ENCODE measurements around the gene ATG4B.

ATG4B gene

DNA sequence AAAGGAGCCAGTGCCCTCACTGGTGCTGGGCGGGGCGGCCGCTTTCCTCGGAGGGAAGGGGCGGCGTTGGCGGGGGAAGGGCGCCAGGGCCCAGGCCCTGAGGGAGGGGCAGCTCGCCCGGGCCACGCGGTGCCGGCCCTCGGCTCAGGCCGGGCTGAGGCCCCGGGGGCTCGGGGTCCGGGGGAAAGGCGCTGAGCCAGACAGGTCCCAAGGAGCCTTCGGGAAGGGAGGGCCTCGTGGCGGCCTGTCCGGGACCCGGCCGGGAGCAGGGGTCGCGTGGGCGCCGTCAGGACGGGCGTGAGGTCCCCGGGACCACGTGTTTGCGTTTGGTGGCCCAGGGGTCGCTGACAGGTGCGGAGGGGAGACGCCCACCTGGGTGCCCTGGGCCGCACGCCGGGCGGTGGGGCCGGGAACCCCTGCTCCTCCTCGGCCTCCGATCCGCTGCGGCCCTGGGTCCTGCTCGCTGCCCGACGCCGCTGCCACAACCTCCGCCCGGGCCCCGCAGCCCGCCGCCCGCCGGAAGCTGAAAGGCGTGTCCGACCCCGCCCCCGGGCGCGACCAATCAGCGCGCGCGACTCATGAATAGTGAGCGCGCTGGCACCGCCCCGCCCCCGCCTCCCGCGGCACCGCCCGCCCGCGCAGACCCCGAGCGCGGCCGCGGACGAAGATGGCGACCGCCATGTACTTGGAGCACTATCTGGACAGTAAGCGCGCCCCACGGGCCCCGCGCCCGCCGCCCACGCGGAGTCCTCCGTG lies 64.1 kb downstream of the ATG4B start, which contains the start of gene ING5:
ING5 (plus strand) TSS at position 641 of the 756 bp plus-strand sequence; CDS start at position 668, 27 bp downstream.
- TF ChIP-seq ZFP3 (CRISPR knock-in tag; IDR thresholded peaks at IDR 0.05) (no peak), ESRRG (CRISPR knock-in tag; IDR thresholded peaks at IDR 0.05) (0 out of 2 replicates have a peak, but pooled peaks have one; percentile 18), CSRNP3 (CRISPR knock-in tag; IDR thresholded peaks at IDR 0.05) (no peak), RARB (CRISPR knock-in tag; IDR thresholded peaks at IDR 0.05) (no peak), PATZ1 (CRISPR knock-in tag; IDR thresholded peaks at IDR 0.05; ENCODE audit: borderline replicate concordance) (no peak), ZC3H10 (CRISPR knock-in tag; IDR thresholded peaks at IDR 0.05) (no peak), TCF4 (CRISPR knock-in tag; IDR thresholded peaks at IDR 0.05; ENCODE audit: borderline replicate concordance) (no peak), ISL1 (CRISPR knock-in tag; IDR thresholded peaks at IDR 0.05) (no peak), CREB5 (CRISPR knock-in tag; IDR thresholded peaks at IDR 0.05; ENCODE audit: low read depth) (no peak), GLIS3 (CRISPR knock-in tag; IDR thresholded peaks at IDR 0.05) (no peak), SNAI2 (CRISPR knock-in tag; IDR thresholded peaks at IDR 0.05) (no peak), ZNF8 (CRISPR knock-in tag; IDR thresholded peaks at IDR 0.05) (no peak), ZNF565 (CRISPR knock-in tag; conservative IDR thresholded peaks at IDR 0.05; ENCODE audit: low read depth) (no peak), ARNTL (CRISPR knock-in tag; IDR thresholded peaks at IDR 0.05; ENCODE audit: borderline replicate concordance, low read depth) (no peak), TOX (CRISPR knock-in tag; IDR thresholded peaks at IDR 0.05; ENCODE audit: borderline replicate concordance) (no peak), ZFP30 (CRISPR knock-in tag; IDR thresholded peaks at IDR 0.05) (no peak), PPARA (CRISPR knock-in tag; IDR thresholded peaks at IDR 0.05; ENCODE audit: borderline replicate concordance) (no peak), CSDC2 (CRISPR knock-in tag; IDR thresholded peaks at IDR 0.05) (peak; percentile 34; the same call in 1 of the 2 replicates), BACH2 (CRISPR knock-in tag; IDR thresholded peaks at IDR 0.05; ENCODE audit: borderline replicate concordance) (no peak), ZNF70 (CRISPR knock-in tag; IDR thresholded peaks at IDR 0.05) (no peak), POU6F1 (CRISPR knock-in tag; IDR thresholded peaks at IDR 0.05; ENCODE audit: borderline replicate concordance, low read depth) (no peak), TSHZ2 (CRISPR knock-in tag; IDR thresholded peaks at IDR 0.05) (0 out of 2 replicates have a peak, but pooled peaks have one; percentile 17), OSR1 (CRISPR knock-in tag; IDR thresholded peaks at IDR 0.05) (no peak)
- ATAC-seq: peak; percentile 78

Data from SK-N-SH treated with all-trans-retinoic acid at 6 μM for 48 hours (cell line).